H1 (cell line): Measurements from ENCODE around the gene PDE6B. TPM values are rescaled to one million over a fixed set of nuclear protein-coding genes. Genes with fewer than 3 reads are reported as not detected.

Experiments
- CHD1 ChIP-seq: IDR thresholded peaks from 2 replicates; pipeline ENCODE4 v1.6.1; 2012; ENCODE audit warnings: low read depth, low read length, improper control_type of control experiment
- GTF2F1 ChIP-seq: IDR thresholded peaks from 2 replicates; pipeline ENCODE4 v1.6.1; 2012; ENCODE audit warnings: low read depth, low read length, improper control_type of control experiment, borderline replicate concordance
- JUN ChIP-seq: IDR thresholded peaks from 2 replicates; pipeline ENCODE4 v1.6.1; 2011; ENCODE audit warnings: low read depth, mild to moderate bottlenecking, improper control_type of control experiment, low read length
- MAX ChIP-seq: IDR thresholded peaks from 2 replicates; pipeline ENCODE4 v1.6.1; 2012; ENCODE audit warnings: inconsistent platforms
- SIRT6 ChIP-seq: IDR thresholded peaks from one replicate; pipeline ENCODE4 v1.7.1; 2012; ENCODE audit warnings: low read length, inconsistent platforms
- SP4 ChIP-seq: IDR thresholded peaks from 2 replicates; pipeline ENCODE4 v1.6.1; 2012; ENCODE audit warnings: low read length, inconsistent platforms
- TBP ChIP-seq: IDR thresholded peaks from 2 replicates; pipeline ENCODE4 v1.6.1; 2011; ENCODE audit warnings: low read depth, low read length, improper control_type of control experiment
- polyA plus RNA-seq, 7 experiments: library from polyadenylated mRNA; depleted of rRNA in 3 of 7; stranded (reverse) in 5 of 7; unstranded in 2 of 7; fragments of >200 nt in 5 of 7; fragments of 200-250 nt in 2 of 7; gene quantifications; 1 replicate in 5 of 7; 2 replicates in 1 of 7; 4 replicates in 1 of 7; pipeline versions ENCODE4 v1.2.1 to v1.2.3, GENCODE V29; 2011 to 2013; ENCODE audit warnings: missing spikeins in 2 of 7, mixed read lengths in 2 of 7
- total RNA-seq: library from RNA; stranded (reverse); fragmentation: NEBNext Ultra II Directional; extraction: Animal tissue kit (Norgen Biotek cat#: 25700); gene quantifications from 2 replicates; pipeline ENCODE4 v1.2.1, GENCODE V29; 2021
- TF ChIP-seq, protein P1 (sequence below), 3 experiments: IDR thresholded peaks; 1 replicate in 2 of 3; 2 replicates in 1 of 3; pipeline versions ENCODE4 v1.5.1 to v1.6.1; 2011; ENCODE audit warnings: low read length in 3 of 3, mild to moderate bottlenecking in 3 of 3, inconsistent platforms in 2 of 3, low read depth in 1 of 3, moderate library complexity in 1 of 3; ENCODE audit not compliant: insufficient read depth in 1 of 3; ENCODE audit errors: control extremely low read depth in 1 of 3

Gene PDE6B
- total and polyA plus RNA-seq, 2 of the 8 experiments (the other 6 are each of a cell fraction or from before 2014, with no cell fraction given), result 4.1 to 8.4 TPM

- TF ChIP-seq JUN (no peak), TBP (no peak), GTF2F1 (no peak), MAX (no peak), SIRT6 (no peak), CHD1 (no peak), SP4 (no peak)
- TF ChIP-seq, protein P1, sequence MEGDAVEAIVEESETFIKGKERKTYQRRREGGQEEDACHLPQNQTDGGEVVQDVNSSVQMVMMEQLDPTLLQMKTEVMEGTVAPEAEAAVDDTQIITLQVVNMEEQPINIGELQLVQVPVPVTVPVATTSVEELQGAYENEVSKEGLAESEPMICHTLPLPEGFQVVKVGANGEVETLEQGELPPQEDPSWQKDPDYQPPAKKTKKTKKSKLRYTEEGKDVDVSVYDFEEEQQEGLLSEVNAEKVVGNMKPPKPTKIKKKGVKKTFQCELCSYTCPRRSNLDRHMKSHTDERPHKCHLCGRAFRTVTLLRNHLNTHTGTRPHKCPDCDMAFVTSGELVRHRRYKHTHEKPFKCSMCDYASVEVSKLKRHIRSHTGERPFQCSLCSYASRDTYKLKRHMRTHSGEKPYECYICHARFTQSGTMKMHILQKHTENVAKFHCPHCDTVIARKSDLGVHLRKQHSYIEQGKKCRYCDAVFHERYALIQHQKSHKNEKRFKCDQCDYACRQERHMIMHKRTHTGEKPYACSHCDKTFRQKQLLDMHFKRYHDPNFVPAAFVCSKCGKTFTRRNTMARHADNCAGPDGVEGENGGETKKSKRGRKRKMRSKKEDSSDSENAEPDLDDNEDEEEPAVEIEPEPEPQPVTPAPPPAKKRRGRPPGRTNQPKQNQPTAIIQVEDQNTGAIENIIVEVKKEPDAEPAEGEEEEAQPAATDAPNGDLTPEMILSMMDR (IDR thresholded peaks at IDR 0.05; ENCODE audit: control extremely low read depth in 1 of 3, insufficient read depth in 1 of 3, low read depth in 1 of 3, low read length in 3 of 3), result no peak
- TF ChIP-seq, all 59 proteins: peak for 0
Observed at GRCh38 chr4:675036-675882, 49.9 kb downstream of the PDE6B start (continued).
